HG03565 (cell line): Measurements from ENCODE around the gene CRADD.

Source experiments
- ATAC-seq: cut with Tn5 transposase; IDR thresholded peaks from one replicate; pipeline ENCODE4 v1.9.1; 2021; ENCODE audit warnings: mild to moderate bottlenecking, moderate library complexity; ENCODE audit not compliant: unreplicated experiment

Gene CRADD

DNA sequence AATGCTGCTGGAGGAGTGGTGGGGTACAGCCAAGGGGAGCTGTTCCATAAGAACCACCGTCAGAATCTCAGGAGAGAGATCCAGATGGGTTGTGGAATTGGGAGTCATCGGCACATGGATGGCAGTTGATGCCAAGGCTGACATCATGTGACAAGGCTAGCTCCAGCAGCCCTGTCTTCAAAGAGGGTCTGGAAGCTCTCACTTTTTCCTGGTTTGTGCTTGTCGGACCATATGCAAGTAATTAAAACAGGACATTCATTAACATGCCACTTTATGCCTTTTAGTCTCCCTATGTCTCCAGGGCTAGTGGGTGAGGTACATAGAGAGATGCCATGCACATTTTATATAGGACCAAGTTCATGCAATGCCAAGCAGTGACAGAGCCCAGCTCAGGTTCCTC lies 211.8 kb downstream of the CRADD start:
- ATAC-seq: no peak

DNA sequence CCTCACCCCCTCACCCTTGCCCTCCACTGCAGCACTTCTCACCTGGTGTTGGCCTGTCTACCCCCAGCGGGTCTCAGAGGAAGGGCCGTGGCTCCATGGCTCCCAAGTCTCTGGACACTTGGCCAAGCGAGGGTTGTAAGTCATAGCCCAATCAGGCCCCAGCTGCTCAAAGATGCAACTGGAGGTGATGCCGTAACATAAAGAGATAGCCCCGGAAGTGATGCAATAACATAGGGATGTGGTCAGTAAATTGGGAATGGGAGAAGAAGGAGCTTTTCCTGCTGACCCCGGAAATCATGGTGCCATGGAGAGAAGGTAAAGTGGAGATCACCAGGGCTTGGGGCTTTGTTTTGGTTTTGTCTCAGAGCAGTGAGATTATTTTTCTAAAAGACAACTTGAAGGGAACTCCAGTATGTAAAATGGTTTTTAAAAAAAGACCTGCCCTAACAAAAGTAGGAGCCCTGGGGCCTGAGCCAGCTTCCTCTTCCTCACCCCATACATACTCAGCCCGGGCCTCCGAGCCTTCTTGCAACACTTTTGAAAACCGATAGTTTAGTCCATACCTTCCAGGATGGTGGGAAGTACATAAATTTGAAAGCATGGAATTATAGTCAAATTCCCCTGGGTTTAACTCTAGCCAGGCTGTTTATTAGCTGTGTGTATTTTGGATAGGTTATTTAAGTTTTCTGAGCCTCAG lies 212.5 kb downstream of the CRADD start:
- ATAC-seq: no peak

DNA sequence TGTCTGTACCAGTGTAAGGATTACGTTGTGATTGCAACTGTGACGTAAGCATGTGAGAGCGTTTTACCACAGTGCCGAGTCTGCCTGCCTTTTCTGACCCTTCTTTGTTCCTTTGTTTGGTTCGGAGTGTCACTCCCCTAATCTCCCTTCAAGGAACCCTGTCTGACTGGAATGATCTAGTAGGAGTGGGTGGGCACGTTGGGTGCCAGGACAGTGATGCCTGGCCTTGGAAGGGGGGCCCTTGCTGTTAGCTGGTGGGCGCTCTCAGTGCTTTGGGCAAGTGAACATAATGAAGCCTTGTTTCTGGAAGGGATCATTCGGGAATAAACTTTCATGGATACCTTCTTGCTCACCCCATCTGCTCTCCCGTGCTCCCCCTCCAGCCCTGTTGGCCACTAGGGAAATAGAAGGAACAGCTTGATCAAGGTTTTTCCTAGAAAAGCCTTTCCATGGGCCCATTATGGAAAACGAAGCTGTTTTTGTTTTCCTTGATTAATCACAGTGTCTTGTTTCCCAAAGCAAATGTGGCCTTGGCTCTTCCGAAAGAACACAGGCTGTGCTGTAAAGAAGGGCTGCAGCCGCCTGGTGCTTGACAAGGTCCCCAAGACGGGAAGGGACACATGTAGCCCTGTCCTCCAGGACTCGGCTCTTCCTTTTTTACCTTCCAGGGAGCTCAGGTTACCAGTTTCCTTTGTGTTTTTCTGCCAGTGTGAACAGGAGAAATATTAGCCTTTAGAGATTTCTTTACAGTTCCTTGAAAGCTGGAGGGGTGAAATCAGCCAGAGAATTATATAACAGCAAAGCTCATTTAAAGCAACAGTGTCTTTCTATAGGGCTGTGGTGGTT lies 215.5 kb downstream of the CRADD start:
- ATAC-seq: no peak

DNA sequence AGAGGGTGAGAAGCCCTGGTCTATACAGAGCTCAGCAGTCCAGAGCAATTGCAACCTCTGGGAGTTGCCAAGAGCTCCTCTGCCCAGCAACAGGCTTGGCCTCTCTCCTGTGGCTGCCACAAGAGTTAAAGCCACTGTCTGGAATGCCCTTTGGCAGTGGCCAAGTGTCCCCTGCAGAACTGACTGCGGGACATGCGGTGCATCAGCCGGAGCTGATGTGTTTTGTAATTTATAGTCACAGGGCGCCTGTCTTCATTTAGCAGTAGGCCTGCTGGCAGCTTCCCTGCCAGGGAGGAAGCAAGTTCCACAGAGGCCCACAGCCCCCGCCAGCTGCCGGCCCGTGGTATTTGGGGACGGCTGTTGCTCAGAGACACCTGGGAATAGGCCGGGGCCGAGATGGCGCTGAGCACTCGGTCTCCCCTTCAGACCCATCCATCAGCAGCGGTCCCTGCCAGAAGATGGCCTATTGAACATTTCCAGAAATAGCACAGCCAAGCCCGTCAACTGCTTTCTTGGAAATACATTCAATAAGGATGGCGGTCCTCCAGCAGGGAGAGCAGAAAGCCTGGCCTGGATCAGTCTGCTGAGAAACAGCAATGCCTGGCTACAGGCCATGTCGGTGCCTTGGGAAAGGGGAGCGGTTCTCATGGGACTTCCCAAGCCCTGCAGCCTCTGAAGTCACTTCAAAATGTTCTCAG lies 217.4 kb downstream of the CRADD start:
- ATAC-seq: no peak

DNA sequence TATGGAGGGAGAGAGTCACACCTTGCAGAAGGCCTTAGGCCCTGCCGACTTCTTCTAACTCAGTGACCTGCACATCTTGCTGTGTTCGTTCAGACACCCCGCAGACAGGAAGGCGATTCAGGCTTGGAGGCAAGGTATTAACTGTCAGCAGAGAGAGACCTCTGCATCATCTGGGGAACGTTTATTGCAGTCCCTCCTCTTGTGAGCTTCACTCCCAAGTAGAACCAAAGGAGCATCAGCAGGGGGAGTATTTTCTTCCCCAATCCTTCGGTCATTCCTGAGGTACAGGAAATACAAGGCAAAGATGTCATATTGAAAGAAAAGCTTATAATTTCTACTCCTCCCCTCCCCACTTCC lies 217.9 kb downstream of the CRADD start:
- ATAC-seq: no peak

DNA sequence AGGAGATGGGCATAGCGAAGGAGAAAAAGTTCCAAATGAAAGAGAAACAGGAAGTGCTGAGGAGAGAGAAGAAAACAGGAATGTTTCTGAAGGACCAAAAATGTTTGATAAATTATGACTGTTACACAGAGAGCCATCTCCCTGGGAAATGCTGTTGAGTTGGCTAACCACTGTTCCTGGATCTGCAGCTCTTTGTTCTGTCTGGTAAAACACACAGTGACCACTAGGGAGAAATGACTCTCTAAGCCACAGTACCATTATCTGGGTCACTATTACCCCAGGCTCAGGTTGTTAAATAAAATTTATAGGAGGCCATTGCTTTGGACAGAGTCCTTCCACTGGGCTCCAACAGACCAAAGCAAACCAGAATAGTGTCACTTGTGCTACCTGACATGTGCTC lies 219.3 kb downstream of the CRADD start:
- no peak for ATAC-seq

DNA sequence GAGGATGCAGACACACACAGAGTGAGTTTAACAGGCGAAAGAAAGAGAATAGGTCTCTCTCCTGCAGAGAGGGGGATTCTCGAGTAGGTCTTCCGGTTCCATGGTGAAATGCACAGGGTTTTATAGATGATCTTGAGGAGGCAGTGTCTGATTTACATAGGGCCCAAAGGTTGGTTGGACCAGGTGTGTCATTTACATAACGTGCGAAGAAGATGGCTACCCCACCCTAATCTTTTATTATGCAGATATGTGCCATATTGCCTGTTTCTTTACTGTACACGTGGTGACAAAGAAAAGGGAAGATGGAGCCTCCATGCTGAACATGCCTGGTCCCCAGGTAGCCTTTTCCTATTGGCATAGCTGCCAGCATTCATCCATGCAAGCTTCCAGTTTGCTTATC lies 219.8 kb downstream of the CRADD start:
- no peak for ATAC-seq

DNA sequence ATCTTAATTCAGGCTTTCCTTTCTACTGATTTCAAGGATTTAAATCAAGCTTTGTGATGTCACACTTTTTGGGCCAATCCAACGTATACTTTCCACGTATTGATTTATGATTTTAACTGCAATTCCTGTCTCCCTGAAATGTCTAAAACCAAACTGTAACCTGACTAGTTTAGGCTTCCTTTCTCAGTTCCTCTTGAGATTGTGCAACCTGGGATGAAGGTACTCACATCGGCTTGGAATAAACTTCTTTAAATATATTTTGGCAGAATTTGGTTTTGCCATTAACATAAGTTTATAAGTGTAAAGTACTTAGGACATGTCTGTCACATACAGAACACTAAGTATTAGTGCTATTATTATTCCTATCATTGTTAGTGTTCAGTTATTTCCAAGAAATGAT lies 224.6 kb downstream of the CRADD start:
- no peak for ATAC-seq

DNA sequence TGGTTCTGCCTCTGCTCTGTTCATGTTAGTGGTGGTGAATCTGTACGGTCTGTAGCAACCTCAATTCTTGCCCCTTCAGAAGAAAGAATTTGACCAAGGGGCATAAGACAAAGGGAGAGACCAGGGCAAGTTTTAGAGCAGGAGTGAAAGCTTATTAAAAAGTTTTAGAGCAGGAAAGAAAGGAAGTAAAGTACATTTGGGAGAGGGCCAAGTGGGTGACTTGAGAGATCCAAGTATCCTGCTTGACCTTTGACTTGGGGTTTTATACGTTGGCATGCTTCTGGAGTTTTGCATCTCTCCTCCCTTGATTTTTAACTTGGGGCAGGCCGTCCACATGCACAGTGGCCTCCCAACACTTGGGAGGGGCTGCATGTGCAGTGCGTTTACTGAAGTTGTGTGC lies 225.0 kb downstream of the CRADD start:
- no peak for ATAC-seq

DNA sequence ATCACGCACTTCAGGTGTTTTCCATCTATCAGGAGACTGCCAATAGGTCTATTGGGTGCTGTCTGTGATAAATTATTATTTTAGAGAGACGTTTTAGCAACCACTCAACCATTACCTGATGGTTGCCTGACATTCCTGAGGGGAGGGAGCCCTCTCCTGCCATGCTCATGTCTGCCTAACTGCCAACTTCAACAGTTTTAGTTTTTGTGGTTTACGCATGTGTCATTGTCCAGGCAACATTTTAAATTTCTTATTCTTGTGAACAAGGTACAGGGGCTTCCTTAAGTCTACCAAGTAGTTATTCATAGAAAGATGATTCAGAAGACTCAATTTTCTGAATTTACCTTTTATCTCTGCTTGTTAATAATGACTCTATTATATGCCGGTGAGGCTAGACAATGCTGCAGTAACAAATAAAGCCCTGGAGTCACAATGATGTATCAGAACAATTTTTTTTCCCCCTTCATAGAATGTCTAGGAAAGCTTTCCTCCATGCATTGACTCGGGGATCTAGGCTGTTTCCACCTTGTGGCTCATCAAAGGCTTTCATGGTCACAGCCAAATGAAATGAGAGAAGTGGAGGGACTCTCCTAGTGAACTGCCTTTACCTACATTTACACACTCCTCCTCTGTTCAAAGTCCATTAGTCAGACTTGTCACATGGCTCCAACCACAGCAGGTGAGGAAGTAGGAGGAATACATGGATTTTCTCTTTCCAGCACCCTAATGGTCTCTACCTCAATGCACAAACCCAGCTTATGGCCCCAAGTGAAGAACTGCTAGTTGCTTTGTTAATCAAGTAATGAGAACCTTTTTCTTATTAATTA lies 225.8 kb downstream of the CRADD start:
- ATAC-seq: no peak

DNA sequence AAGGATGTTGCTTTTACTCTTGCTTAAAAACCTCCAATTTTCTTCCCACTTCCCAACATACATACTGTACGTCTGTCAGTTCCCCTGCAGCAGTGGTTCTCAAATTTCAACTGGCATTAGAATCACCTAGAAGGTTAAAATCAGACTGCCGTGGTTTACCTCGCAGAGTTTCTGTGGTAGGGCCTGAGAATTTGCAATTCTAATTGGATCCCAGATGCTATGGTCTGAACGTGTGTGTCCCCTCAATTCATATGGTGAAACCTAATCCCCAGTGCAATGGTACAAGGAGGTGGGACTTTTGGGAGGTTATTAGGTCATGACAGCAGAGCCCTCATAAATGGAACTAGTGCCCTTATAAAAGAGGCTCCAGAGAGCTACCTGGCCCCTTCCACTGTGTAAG lies 226.9 kb downstream of the CRADD start:
- no peak for ATAC-seq

DNA sequence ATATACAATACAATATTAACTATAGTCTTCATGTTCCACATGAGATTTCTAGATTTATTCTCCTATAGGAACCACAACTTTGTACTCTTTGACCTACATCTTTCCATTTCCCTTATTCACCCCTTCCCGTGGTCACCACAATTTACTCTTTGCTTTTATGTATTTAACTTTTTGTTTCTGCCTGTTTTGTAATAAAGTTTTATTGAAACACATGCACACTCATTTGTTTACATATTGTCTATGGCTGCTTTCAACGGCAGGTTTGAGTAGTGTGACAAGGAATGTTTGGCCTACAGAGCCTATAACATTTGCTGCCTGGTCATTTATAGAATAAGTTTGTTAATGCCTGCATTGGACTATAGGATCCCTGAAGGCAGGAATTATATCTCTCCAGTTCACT lies 231.1 kb downstream of the CRADD start:
- ATAC-seq: no peak

DNA sequence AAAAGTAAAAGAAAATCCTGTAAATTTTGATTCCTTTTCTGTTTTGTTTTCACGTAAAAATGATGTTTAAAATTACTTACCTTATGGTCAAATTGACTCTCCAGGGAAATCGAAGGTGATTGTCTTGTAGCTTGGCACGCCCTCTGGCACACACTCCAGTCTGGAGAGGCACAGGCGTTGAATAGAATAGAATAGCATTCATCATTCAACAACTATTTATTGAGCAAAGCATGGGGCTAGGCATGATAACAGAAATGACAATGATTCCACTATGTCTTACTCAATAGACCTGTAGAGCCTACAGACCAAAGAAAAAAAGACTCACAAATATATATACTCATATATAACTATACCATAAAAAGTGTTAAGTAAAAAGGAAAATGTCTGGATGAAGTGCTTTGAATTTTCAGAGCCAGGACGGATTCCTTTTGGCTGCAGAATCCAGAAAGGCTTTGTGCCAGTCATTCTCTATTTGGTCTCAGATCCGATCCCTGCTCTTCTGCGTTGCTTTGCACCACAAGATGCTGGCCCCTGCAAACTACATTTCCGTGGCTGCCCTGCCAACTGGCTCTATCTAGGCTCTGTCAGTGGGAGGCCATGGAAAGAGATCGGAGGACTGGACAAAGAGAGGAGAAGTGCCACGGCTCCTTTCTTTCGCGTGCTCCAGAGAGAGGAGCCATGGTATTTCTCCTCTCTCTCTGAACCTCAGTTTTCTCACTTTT lies 231.8 kb downstream of the CRADD start:
- ATAC-seq: no peak

DNA sequence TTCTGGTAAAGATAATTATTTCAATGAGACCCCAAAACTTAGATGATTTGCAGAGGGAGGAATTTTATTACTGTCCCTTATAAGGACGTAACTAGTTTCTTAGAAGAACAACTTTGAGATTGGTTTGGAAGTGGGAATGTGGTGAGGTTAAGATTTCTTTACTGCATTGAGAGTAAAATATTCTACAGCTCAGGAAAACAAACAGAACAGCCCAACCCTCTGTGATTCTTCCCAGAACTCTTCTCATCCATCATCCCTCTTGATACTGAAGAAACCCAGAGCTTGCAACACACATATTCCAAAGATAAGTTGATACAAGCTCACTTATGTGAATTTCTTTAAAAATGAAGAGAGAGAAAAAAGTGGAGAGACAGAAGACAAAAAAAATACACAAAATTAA lies 234.2 kb downstream of the CRADD start:
- no peak for ATAC-seq

DNA sequence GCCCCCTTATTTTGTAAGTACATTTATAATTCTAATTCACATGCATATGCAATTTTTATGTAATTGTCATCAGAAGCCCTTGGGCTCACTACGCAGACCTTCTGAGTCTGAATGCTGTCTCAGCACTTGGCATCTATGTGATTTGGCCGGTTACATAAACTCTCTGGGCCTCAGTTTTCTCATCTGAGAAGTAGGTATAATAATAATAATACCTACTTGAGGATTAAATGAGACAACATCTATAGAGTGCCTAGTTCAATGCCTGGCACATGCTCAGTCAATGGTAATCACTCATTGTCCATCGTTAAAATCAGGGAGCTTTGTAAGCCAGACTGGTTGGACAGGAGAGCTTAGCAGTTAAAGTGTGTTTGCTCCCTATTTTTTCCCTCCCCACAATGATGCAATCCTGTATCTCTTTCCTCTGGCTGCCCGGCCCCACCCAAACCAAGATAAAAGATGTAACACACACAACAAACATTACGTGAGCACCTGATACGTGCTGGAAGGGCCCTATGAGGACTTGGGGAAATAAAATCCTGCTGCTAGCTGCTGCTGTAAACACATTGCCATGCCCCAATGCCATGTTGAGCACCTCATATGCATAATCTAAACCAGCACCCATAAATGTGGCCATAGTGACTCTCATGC lies 235.0 kb downstream of the CRADD start:
- no peak for ATAC-seq

DNA sequence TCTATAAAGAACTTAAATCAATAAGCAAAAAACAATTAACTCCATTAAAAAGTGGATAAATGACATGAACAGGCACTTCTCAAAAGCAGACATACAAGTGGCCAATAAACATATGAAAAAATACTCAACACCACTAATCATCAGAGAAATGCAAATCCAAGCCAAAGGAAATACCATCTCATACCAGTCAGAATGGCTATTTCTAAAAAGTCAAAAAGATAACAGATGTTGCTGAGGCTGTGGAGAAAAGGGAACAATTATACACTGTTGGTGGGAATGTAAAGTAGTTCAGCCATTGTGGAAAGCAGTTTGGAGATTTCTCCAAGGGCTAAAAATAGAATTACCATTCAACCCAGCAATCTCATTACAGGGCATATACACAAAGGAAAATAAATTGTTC lies 236.7 kb downstream of the CRADD start:
- no peak for ATAC-seq

DNA sequence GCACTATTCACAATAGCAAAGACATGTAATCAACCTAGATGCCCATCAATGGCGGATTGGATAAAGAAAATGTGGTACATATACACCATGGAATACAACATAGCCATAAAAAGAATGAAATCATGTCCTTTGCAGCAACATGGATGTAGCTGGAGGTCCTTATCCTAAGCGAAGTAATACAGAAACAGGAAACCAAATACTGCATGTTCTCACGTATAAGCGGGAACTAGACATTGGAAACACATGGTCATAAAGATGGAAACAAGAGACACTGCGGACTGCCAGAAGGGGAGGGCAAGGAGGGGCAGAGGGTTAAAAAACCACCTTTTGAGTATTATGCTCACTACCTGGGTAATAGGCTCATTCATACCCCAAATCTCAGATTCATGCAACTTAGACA lies 237.1 kb downstream of the CRADD start:
- ATAC-seq: no peak

DNA sequence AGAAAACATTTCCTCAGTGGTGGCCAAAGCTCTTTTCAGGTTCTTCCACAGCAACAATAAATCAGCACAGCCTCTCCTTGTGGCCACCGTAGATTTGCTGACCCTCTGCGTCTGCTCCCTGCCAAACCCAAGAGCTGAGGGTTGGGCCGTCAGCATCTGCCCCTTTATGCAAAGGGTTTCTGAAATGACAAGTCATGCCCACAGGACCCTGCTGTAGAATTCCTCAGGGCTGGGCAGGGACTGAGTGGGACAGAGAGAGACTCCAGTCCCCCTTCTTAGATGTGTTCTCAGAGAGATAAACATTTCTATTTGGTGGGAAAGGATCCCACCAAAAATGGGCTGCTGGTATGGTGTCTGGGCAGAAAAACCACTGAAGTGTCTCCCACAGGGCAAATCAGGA lies 238.2 kb downstream of the CRADD start:
- no peak for ATAC-seq

DNA sequence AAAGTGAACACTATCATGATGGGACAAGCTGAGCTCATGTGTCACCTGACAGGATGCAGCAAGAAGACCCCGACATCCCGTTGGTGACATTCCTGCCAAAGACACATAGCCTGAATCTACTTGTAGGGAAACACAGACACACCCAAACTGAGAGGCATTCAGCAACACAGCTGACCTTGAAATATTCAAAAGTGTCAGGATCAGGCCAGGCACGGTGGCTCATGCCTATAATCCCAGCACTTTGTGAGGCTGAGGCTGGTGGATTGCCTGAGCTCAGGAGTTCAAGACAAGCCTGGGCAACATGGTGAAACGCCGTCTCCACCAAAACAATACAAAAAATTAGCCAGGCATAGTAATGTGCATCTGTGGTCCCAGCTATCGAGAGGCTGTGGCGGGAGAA lies 239.2 kb downstream of the CRADD start:
- no peak for ATAC-seq

DNA sequence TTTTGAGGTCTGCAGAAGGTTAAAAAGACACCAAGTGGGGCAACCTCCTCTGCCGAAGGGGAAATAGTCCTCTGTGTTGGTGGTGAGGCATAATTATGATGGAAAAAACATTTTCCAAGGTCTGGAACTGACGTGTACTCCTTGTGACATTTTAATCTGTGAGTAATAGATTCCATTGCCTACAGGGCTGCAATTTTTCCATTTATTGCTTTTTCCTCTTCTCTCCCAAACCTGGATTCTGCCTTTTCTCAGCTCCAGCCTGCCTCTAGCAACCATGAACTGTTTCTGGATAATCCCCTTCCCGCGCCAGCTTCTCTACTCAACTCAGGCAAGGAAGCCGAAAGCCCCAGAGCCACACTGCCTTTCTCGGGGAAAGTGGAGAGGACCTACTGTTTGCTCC lies 241.1 kb downstream of the CRADD start:
- ATAC-seq: no peak
